Transverse colon (tissue), 4 donors: ENCODE data around the gene LRRK2.

Source experiments
- CTCF ChIP-seq, 5 experiments: fragments of 200-600 bp in 3 of 5; fragments of 450-650 bp in 2 of 5; sonication (generic) in 3 of 5; IDR thresholded peaks; 1 replicate in 2 of 5; 2 replicates in 3 of 5; pipeline ENCODE4 v1.5.1; 2016 to 2017; ENCODE audit warnings: antibody characterized with exemption in 5 of 5, inconsistent platforms in 3 of 5, mild to moderate bottlenecking in 2 of 5, moderate library complexity in 1 of 5
- EP300 ChIP-seq: sonication (generic); formaldehyde crosslinking; IDR thresholded peaks from one replicate; pipeline ENCODE4 v1.6.1; 2017; ENCODE audit warnings: antibody characterized with exemption, low read depth
- POLR2A ChIP-seq: fragments of 450-650 bp; IDR thresholded peaks from one replicate; pipeline ENCODE4 v1.6.1; 2016; ENCODE audit warnings: antibody characterized with exemption, mild to moderate bottlenecking, moderate library complexity
- POLR2AphosphoS5 ChIP-seq, 3 donors: sonication (generic); formaldehyde crosslinking; IDR thresholded peaks; one replicate each; pipeline ENCODE4 v1.6.1; 2016; ENCODE audit warnings: antibody characterized with exemption in 3 of 3

- TF ChIP-seq CTCF (IDR thresholded peaks at IDR 0.05): no peak
- TF ChIP-seq POLR2AphosphoS5 (IDR thresholded peaks at IDR 0.05): no peak
- no peak for TF ChIP-seq POLR2A
- TF ChIP-seq EP300: no peak
These were observed 90.6 kb downstream of the LRRK2 start for GRCh38 chr12:40315375-40315774.
